Stimulated activated CD4-positive, alpha-beta T cell treated with anti-CD3 and anti-CD28 coated beads, Interleukin-2, amount 100 ng/mL, for 4 hours (primary cell): Measurements from ENCODE around the gene LMBRD2.

ENCODE experiments used
- DNase-seq: peaks from one replicate; pipeline ENCODE4 v3.0.0-alpha.2; 2020; ENCODE audit warnings: low read depth

Gene LMBRD2

DNA sequence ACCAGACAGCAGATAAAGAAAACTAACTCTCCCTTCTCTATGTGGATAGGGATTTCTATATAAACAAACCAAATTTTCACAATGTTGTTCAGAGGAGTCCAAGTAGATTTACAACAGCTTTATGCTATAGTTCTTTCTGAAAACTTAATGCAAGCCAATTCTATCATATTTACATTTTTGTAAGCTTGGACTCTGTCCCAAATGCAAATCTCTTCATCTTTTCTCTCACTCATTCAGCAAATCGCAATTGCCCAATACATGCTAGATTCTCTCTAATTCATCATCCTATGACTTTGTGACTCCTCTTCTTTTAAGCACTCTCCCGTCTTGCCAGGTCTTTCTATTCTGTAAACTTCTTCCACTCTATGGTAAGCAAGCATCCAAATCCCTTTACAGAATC, 45.9 kb downstream of the LMBRD2 start:
- no peak for DNase-seq

GRCh38 chr5:36099748-36100147, 51.9 kb downstream of the LMBRD2 start:
- DNase-seq = no peak

DNA sequence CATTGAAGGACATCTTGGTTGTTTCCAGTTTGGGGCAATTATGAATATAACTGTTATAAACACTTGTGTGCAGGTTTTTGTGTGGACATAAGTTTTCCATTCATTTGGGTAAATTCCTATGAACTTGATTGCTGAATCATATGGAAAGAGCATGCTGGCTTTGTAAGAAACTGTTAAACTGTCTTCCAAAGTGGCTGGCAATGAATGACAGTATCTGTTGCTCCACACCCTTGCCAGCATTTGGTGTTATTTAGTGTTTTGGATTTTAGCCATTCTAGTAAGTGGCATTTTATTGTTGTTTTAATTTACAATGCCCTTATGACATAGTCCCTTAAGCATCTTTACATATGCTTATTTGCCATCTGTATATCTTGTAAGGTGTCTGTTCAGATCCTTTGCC, 55.2 kb downstream of the LMBRD2 start:
- no peak for DNase-seq

DNA sequence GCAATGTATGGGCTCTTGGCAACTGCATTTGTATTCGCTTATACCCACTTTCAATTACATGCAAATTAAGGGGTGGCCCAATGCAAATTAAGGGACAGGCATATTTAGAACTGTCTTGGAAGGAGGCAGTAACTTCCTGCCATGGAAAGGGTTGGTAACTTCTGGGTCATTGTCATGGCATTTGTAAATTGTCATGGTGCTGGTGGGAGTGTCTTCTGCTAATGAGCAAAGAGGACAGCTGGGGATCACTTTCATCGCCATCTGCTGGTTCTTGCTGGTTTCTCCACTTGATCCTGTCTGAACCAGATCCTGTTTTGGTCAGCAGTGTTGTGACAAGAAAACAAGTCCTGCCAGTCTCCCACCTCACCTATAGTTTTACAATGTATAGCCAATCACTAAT, 61.7 kb downstream of the LMBRD2 start:
- no peak for DNase-seq

- DNase-seq = peak; percentile 1
Observed at GRCh38 chr5:36079200-36079781, 72.4 kb downstream of the LMBRD2 start.

DNA sequence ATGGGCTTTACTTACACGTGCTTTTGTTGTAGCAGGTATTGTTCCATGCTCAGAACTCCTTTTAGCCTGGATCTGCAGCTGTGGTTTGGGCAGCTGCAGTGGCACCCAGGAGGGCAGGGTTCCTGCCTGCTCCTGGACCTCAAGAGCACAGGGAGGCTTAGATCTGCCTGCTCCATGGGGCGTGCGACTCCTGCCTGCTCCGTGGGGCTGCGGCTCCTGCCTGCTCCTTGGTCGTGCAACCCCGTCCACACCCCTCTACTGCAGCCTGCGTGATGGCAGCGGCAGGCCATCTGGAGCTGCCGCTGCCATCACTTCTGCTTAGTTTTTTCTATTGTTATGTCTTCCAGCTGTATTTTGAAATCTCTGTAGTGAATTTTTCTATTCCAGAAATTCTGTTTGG, 73.3 kb downstream of the LMBRD2 start:
- no peak for DNase-seq

DNA sequence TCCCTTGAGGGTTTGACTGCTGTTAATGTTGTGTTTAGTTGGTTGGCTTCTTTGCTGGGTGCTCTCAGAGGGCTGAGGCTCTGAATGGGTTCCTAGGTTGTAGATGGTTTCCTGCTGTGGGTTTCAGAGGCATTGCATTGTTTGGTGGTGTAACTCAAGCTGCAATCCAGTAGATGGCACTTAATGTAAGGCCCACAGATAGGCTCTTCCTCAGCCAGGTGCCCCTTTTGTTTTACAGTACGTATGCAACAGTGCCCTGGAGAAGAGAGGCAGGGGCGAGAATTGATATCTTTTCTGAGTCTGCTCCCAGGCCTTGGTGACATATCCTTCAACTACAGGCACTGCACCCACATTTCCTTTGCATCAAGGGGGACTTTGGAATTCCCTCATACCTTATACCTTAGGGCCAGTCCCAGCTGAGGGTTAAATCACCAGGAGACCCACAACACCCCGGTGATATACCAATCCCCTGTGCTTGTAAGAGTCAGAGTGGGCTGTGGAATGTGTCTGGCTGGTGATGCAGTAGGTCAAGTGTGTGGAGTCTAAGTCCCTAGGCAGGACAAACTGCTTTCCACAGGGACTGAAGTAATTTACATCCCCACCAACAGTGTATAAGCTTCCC, 78.0 kb downstream of the LMBRD2 start:
- DNase-seq = no peak

- DNase-seq = no peak
Observed at GRCh38 chr5:36070687-36071571, 80.8 kb downstream of the LMBRD2 start.

DNA sequence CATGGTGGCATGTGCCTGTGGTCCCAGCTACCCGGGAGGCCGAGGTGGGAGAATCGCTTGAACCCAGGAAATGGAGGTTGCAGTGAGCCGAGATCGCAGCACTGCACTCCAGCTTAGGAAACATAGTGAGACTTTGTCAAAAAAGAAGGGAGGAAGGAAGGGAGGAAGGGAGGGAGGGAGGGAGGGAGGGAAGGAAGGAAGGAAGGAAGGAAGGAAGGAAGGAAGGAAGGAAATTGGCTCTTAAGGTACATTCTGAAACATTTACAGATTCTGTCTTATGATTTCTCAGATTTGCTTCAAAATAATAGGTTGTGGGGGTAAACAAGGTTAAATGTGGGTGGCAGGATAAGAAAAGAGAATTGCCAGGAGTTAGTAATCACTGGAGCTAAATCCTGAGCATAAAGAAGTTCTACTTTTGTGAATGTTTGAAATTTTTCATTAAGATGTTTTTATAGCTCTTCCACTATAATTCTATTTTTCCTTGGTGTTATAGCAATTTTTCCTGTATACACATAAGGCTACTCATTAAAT, 82.9 kb downstream of the LMBRD2 start:
- DNase-seq = no peak

DNA sequence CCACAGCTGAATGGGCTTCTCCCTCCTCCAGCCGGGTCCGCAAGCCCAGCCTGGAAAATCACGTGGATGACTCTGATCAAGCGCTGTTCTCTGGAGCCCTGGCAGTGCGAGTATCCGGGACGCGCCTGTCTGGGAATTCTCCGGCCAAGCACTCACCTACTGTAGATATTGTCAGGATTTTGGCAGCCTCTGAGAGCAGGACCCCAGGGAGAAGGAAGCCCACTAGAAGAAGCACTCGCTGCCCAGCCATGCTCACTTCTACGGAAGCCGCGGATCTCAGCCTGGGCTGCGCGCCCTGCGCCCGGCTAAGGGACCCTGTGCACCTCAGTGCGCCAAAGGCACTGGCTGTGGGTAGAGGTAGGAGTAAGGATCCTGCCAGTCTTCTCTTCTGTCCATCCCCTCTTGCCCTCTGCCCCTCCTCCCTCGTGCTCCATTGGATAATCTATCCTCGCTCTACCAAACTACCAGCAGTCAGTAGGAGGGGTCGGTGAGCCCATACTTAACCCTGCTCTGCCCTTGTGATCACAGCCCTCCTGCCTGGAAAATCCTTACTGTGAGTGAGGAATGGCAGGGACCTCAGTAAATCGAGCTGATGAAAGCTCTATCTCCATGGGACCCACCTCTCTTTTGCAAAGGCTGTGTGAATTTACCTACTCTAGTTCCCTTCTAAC, 85.0 kb downstream of the LMBRD2 start, which contains the start of gene UGT3A2:
Gene UGT3A2, minus strand, starts transcription at position 343 of the 671 bp plus-strand sequence. Its CDS starts 93 bp downstream, at position 250.
- DNase-seq = no peak

GRCh38 chr5:36066001-36066539, 85.6 kb downstream of the LMBRD2 start:
- no peak for DNase-seq

GRCh38 chr5:36060420-36060887, 91.2 kb downstream of the LMBRD2 start:
- no peak for DNase-seq

DNA sequence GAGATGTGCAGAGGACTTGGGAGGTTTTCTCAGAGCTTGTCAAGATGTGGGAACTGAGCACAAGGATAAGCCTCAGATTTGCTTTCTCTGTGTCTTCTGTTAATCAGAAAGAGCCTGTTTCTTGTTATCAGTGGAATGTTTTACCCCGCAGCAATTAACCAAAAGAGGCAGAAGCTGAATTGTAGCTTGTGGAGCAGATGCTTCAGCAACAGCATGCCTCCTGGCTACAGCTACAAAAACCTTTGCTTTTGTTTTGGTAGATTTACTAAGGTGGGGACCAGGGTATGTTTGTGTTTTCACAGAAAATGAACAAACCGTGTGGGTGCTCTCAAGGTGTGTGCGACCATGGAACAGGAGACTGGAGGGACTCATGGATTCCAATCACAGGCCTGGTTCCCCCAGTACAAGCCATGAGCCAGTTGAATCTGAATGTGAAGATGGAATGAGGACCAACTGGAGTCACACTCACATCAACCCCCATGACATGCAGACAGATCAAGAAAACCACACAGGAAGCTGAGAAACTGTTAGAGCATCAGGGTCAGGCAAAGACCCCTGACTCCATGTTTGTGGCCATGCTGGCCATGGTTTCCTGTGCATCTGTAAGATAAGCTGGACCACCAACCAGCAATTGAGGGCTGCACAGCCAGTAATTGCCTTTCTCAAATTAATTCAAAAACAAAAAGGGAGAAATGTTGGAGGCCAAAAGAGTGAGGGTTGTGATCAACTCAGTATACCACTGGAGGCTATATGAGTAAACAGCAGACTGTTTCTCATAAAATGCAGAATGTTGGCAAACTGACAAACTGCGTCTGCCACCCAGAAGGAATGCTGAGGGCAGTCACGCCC, 91.9 kb downstream of the LMBRD2 start:
- no peak for DNase-seq

DNA sequence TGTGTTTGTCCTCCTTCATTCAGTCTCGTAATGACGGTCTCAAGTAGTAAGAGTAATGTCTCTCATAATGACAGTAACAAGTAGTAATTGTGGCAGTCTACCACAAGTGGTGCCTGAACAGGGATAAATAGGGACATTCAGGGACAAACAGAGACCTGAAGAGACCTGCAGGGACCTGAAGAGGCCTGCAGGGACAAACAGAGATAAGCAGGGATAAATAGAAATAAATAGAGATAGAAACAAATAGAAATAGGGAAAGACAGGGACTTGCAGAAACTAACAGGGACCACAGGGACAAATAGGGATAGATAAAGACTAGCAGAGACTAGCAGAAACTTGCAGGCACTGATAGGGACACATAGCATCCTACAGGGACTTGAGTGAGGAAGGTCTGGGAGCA, 92.9 kb downstream of the LMBRD2 start:
- DNase-seq = no peak

DNA sequence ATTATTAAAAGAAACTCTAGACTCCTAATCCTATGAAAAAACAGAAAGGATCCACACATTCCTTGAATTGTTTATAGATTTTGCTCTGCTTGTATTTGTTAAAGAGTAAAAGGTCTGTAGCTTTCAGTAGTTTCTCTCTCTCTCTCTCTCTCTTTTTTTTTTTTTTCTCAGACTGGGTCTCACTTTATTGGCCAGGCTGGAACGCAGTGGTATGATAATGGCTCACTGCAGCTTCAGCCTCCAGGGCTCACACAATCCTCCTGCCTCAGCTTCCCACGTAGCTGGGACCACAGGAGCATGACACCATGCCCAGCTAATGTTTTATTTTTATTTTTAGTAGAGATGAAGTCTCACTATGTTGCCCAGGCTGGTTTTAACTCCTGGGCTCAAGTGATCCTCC, 94.3 kb downstream of the LMBRD2 start:
- no peak for DNase-seq

- no peak for DNase-seq
Observed at GRCh38 chr5:36056422-36056821, 95.3 kb downstream of the LMBRD2 start.

DNA sequence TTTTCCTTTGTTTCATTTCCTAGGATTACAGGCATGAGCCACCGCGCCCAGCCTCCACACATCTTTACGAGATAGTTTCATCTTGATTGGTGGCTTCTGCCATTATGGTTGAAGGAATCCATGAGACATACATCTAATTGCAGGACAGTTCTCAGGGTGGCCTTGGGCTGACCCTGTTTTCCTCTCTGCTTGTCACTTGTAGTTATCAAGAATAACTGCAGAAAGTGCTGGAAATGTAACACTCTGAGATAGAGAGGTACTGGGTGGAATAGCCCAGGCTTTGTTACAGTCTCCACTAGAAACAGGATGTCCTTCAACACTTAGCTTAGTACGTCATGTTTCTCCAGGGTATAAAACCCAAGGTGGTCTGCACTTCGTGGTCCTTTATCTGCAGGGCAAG, 95.7 kb downstream of the LMBRD2 start:
- DNase-seq = no peak

DNA sequence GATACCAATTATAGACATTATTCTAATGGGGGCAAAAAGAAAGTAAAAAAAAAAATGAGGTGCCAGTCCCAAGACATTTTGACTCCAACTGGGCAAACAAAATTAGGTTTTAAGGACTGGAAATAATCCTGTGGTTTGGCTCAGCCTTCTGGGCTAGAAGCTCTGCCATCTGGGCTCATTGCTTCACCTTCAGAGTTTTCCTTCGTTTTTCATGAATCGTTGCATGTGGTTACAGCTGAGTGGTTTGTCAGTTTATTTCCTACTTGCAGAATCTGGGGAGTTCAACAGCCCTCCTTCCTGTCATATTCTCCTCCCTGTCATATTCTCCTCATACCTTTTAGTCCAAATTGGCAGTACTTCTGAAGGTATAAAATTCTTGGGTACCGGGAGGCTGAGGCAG, 97.0 kb downstream of the LMBRD2 start:
- DNase-seq = no peak

- DNase-seq = no peak
Observed at GRCh38 chr5:36052538-36052937, 99.1 kb downstream of the LMBRD2 start.

- no peak for DNase-seq
Observed at GRCh38 chr5:36049949-36050348, 101.7 kb downstream of the LMBRD2 start.
